K562 (cell line): ENCODE measurements around the gene URB2. TPM values are rescaled to one million over a fixed set of nuclear protein-coding genes. Genes with fewer than 3 reads are reported as not detected.

ENCODE experiments used
- ATAC-seq: fragments of 200-7000 bp; cut with Tn5 transposase; 3 replicates; pipeline ENCODE4 v1.9.1; 2020; ENCODE audit warnings: moderate library complexity
- BruUV-seq: library from RNA; stranded (reverse); fragments of 400-500 nt; replicated peaks from 2 replicates; lab custom pipeline; 2021; lab: Mats Ljungman, UMichigan
- CTCF ChIA-PET: fragments of 300-600 bp; formaldehyde crosslinking; extraction: SDS; loops from one replicate; lab custom pipeline; 2021; ENCODE audit warnings: low intra/inter-chr PET ratio; lab: Yijun Ruan, JAX
- POLR2A ChIA-PET: fragments of 300-600, 350-650 bp; sonication (Branson Sonifier 250); formaldehyde crosslinking; extraction: SDS; loops from one replicate; lab custom pipeline; 2021; ENCODE audit warnings: antibody characterized with exemption, inconsistent platforms; lab: Yijun Ruan, JAX
- DNase-seq, 4 experiments: peaks; one replicate each; pipeline versions ENCODE4 v3.0.0 to v3.0.0-alpha.2; 2011 to 2018; ENCODE audit warnings: low spot score in 3 of 4, mixed read lengths in 3 of 4; ENCODE audit errors: extremely low read depth in 1 of 4
- FAIRE-seq: peaks from 2 replicates; lab custom pipeline; 2011; peaks lifted over from hg19 to GRCh38; lab: Jason Lieb, UNC
- H2AFZ ChIP-seq: 2 replicates; pipeline ENCODE4 v1.6.0; 2011; ENCODE audit warnings: low read depth, low read length, control low read depth, inconsistent platforms
- H3K27ac ChIP-seq: fragments of 200-600 bp; 3 replicates; pipeline ENCODE4 v1.8.0; 2011; ENCODE audit warnings: low read depth, mild to moderate bottlenecking, control low read depth, inconsistent platforms, low read length, moderate library complexity, mixed read lengths; ENCODE audit errors: extremely low read depth
- H3K27me3 ChIP-seq, 2 experiments: fragments of 300-600 bp in 1 of 2; 2 replicates in 1 of 2; 3 replicates in 1 of 2; pipeline versions ENCODE4 v1.6.0 to v1.8.0; 2011; ENCODE audit warnings: inconsistent platforms in 2 of 2, low read length in 2 of 2, mild to moderate bottlenecking in 1 of 2, mixed read lengths in 1 of 2, moderate library complexity in 1 of 2; ENCODE audit not compliant: control insufficient read depth in 2 of 2, insufficient read depth in 2 of 2
- H3K36me3 ChIP-seq: fragments of 300-600 bp; 3 replicates; pipeline ENCODE4 v1.8.0; 2011; ENCODE audit warnings: mild to moderate bottlenecking, low read length, inconsistent platforms; ENCODE audit not compliant: control insufficient read depth, insufficient read depth
- H3K4me1 ChIP-seq, 2 experiments: fragments of 200-600 bp in 1 of 2; replicated peaks in 1 of 2; 2 replicates in 1 of 2; 3 replicates in 1 of 2; pipeline versions ENCODE4 v1.5.1 to v1.8.0; 2011; ENCODE audit warnings: inconsistent platforms in 2 of 2, low read length in 2 of 2, mild to moderate bottlenecking in 1 of 2, mixed read lengths in 1 of 2, moderate library complexity in 1 of 2; ENCODE audit not compliant: control insufficient read depth in 2 of 2, insufficient read depth in 2 of 2
- H3K4me2 ChIP-seq: 2 replicates; pipeline ENCODE4 v1.6.1; 2011; ENCODE audit warnings: low read length, control low read depth, inconsistent platforms, mixed read lengths; ENCODE audit not compliant: insufficient read depth
- H3K4me3 ChIP-seq: fragments of 200-600 bp; sonication (generic), shearing (Covaris generic); 2 replicates; pipeline ENCODE4 v1.5.1; 2016; ENCODE audit warnings: control low read depth, inconsistent platforms
- H3K79me2 ChIP-seq: fragments of 200-600 bp; 3 replicates; pipeline ENCODE4 v1.8.0; 2011; ENCODE audit warnings: low read length, inconsistent platforms; ENCODE audit not compliant: control insufficient read depth, insufficient read depth
- H3K9ac ChIP-seq, 2 experiments: 2 replicates each; pipeline versions ENCODE4 v1.6.0 to v1.6.1; 2011; ENCODE audit warnings: low read depth in 2 of 2, low read length in 2 of 2, control low read depth in 1 of 2, inconsistent platforms in 1 of 2, mild to moderate bottlenecking in 1 of 2, mixed read lengths in 1 of 2; ENCODE audit not compliant: insufficient read depth in 1 of 2
- H3K9me1 ChIP-seq: one replicate; pipeline ENCODE4 v1.6.0; 2011; ENCODE audit warnings: inconsistent platforms, mild to moderate bottlenecking, low read length, moderate library complexity; ENCODE audit not compliant: control insufficient read depth, insufficient read depth
- H3K9me3 ChIP-seq: replicated peaks from 2 replicates; pipeline ENCODE4 v1.5.1; 2011; ENCODE audit warnings: low read depth, low read length, inconsistent platforms; ENCODE audit not compliant: control insufficient read depth, insufficient read depth
- H4K20me1 ChIP-seq: replicated peaks from 2 replicates; pipeline ENCODE4 v1.6.1; 2011; ENCODE audit warnings: low read length, inconsistent platforms, mixed read lengths; ENCODE audit not compliant: control insufficient read depth, insufficient read depth
- IRF2 ChIP-seq: sonication (generic); formaldehyde crosslinking; IDR thresholded peaks from 2 replicates; pipeline ENCODE4 v1.8.1; 2022; ENCODE audit warnings: mild to moderate bottlenecking, missing genetic modification reagents
- KHSRP ChIP-seq: fragments of 450-650 bp; IDR thresholded peaks from 2 replicates; pipeline ENCODE4 v1.6.1; 2017
- KLF16 ChIP-seq: IDR thresholded peaks from 2 replicates; pipeline ENCODE4 v1.6.1; 2016; ENCODE audit warnings: antibody characterized with exemption
- L3MBTL2 ChIP-seq: fragments of 450-650 bp; IDR thresholded peaks from 2 replicates; pipeline ENCODE4 v1.6.1; 2016; ENCODE audit warnings: mild to moderate bottlenecking, moderate library complexity
- LCOR ChIP-seq: sonication (generic); formaldehyde crosslinking; IDR thresholded peaks from 2 replicates; pipeline ENCODE4 v1.8.0; 2022; ENCODE audit warnings: mild to moderate bottlenecking, missing genetic modification reagents
- MNT ChIP-seq, 2 experiments: fragments of 450-650 bp; conservative IDR thresholded peaks; 2 replicates each; pipeline ENCODE4 v1.6.1; 2017; ENCODE audit warnings: mild to moderate bottlenecking in 2 of 2, moderate library complexity in 2 of 2
- NBN ChIP-seq: fragments of 450-650 bp; IDR thresholded peaks from 2 replicates; pipeline ENCODE4 v1.6.1; 2016; ENCODE audit warnings: low read depth, mild to moderate bottlenecking
- PBX2 ChIP-seq, 2 experiments: IDR thresholded peaks in 1 of 2; conservative IDR thresholded peaks in 1 of 2; 2 replicates each; pipeline ENCODE4 v1.6.1; 2016; ENCODE audit warnings: low read depth in 2 of 2, mild to moderate bottlenecking in 1 of 2, missing compliant biosample characterization in 1 of 2, missing genetic modification characterization in 1 of 2, moderate library complexity in 1 of 2
- POLR2G ChIP-seq: fragments of 200-400 bp; formaldehyde crosslinking; IDR thresholded peaks from 2 replicates; pipeline ENCODE4 v1.6.1; 2017; ENCODE audit warnings: low read depth, mild to moderate bottlenecking, antibody characterized with exemption, low read length, moderate library complexity
- RAD21 ChIP-seq, 2 experiments: fragments of 250-450 bp in 1 of 2; fragments of 450-650 bp in 1 of 2; sonication (Bioruptor Pico) in 1 of 2; formaldehyde crosslinking in 1 of 2; IDR thresholded peaks in 1 of 2; conservative IDR thresholded peaks in 1 of 2; 2 replicates each; pipeline versions ENCODE4 v1.4.0 to v1.8.0; 2020 to 2022; ENCODE audit warnings: mild to moderate bottlenecking in 2 of 2, moderate library complexity in 1 of 2
- RCOR1 ChIP-seq, 2 experiments: IDR thresholded peaks; 2 replicates each; pipeline ENCODE4 v1.6.1; 2012; ENCODE audit warnings: low read depth in 2 of 2, low read length in 2 of 2, borderline replicate concordance in 1 of 2, improper control_type of control experiment in 1 of 2
- SRSF9 ChIP-seq: fragments of 200-400 bp; formaldehyde crosslinking; IDR thresholded peaks from 2 replicates; pipeline ENCODE4 v1.6.1; 2017; ENCODE audit warnings: low read depth, low read length, borderline replicate concordance
- STAT6 ChIP-seq: sonication (generic); formaldehyde crosslinking; IDR thresholded peaks from 2 replicates; pipeline ENCODE4 v1.8.1; 2023; ENCODE audit warnings: mild to moderate bottlenecking, missing genetic modification reagents
- TFAM ChIP-seq: fragments of 250-450 bp; sonication (Bioruptor Pico); conservative IDR thresholded peaks from 2 replicates; pipeline ENCODE4 v1.5.0; 2021; ENCODE audit warnings: mild to moderate bottlenecking, moderate library complexity
- TRIM28 ChIP-seq: fragments of 450-650 bp; IDR thresholded peaks from 2 replicates; pipeline ENCODE4 v1.6.1; 2017
- ZNF146 ChIP-seq: IDR thresholded peaks from one replicate; pipeline ENCODE4 v1.6.1; 2018; ENCODE audit warnings: missing compliant biosample characterization; ENCODE audit not compliant: unreplicated experiment
- in situ Hi-C: fragments of 300-500 bp; cut with MboI; formaldehyde crosslinking; loops from 4 replicates; pipeline ENCODE4 v1.15.0; 2018; ENCODE audit warnings: inconsistent platforms, mixed read lengths
- intact Hi-C: fragments of 100-400 bp; cut with micrococcal nuclease; formaldehyde crosslinking; loops from 2 replicates; pipeline ENCODE4 v1.14.2; 2022
- polyA plus RNA-seq, 8 experiments: library from polyadenylated mRNA; depleted of rRNA in 4 of 8; stranded (reverse) in 5 of 8; unstranded in 3 of 8; fragments of >200 nt; fragmentation: Nextera tagmentation in 2 of 8; fragmentation: Illumina TruSeq in 1 of 8; extraction: Ambion mirVana in 2 of 8; extraction: Trizol in 1 of 8; gene quantifications; 2 replicates each; pipeline versions ENCODE4 v1.2.1 to v1.2.3, GENCODE V29; 2011 to 2014; ENCODE audit warnings: inconsistent platforms in 1 of 8, missing spikeins in 1 of 8
- total RNA-seq, 7 experiments: library from RNA; depleted of rRNA in 6 of 7; stranded (reverse); fragments of >200 nt in 6 of 7; fragmentation: Illumina TruSeq in 2 of 7; extraction: Trizol in 2 of 7; gene quantifications; 2 replicates each; pipeline versions ENCODE4 v1.2.1 to v1.2.3, GENCODE V29; 2011 to 2021; ENCODE audit warnings: low replicate concordance in 1 of 7

URB2 gene
- total and polyA plus RNA-seq, 9 of the 15 experiments (the other 6 are each of a cell fraction or from before 2014, with no cell fraction given): 2.8 to 28.3 (median 19.0) TPM

GRCh38 chr1:229619002-229619401, 7.0 kb upstream of the URB2 start:
- Histone ChIP-seq H4K20me1 (peaks cover 24% of the 10 kb centered on the region), H3K4me3 (no peak overlapping the region), H3K4me2 (no peak overlapping the region), H3K9me3 (no peaks in the 10 kb centered on the region), H3K9me1 (peaks cover 3% of the 10 kb centered on the region), H3K27ac (no peak overlapping the region), H3K9ac (no peak overlapping the region), H3K4me1 (peaks cover 0 to 27% of the 10 kb centered on the region in 2 experiments; a peak in 4 of 5 replicates), H2AFZ (no peak overlapping the region), H3K79me2 (peaks cover 86% of the 10 kb centered on the region), H3K27me3 (no peaks in the 10 kb centered on the region), H3K36me3 (peaks cover 12% of the 10 kb centered on the region)
- ChIA-PET POLR2A (interaction anchor here (1.1 kb wide), 1 partner anchor 12 kb away, joined by 3 read pairs; no protein-coding TSS in a partner anchor), CTCF (no interaction called here)
- no peak for ATAC-seq
- TF ChIP-seq PBX2 (CRISPR knock-in tag; IDR thresholded peaks at IDR 0.05; ENCODE audit: low read depth) (no peak), PBX2 (tag; conservative IDR thresholded peaks at IDR 0.05; ENCODE audit: low read depth) (no peak), IRF2 (CRISPR knock-in tag) (no peak), SRSF9 (no peak), ZNF146 (CRISPR knock-in tag) (no peak), POLR2G (no peak), RAD21 (CRISPR knock-in tag; conservative IDR thresholded peaks at IDR 0.05 in 1 of 2, IDR thresholded peaks at IDR 0.05 in 1 of 2) (no peak), TFAM (CRISPR knock-in tag) (no peak), L3MBTL2 (no peak), NBN (no peak), RCOR1 (IDR thresholded peaks at IDR 0.05; ENCODE audit: borderline replicate concordance in 1 of 2, low read depth in 2 of 2, low read length in 2 of 2) (no peak), STAT6 (CRISPR knock-in tag) (no peak), TRIM28 (no peak), MNT (conservative IDR thresholded peaks at IDR 0.05) (no peak), KLF16 (no peak), LCOR (CRISPR knock-in tag) (no peak), KHSRP (no peak)
- in situ Hi-C loops: no loop called here
- no peak for DNase-seq
- intact Hi-C loops: no loop called here
- BruUV-seq: no TSS peak
- no peak for FAIRE-seq
